Head of caudate nucleus (tissue), 42 donors: Measurements from ENCODE around the gene NABP1.

Source experiments
- DNase-seq, 42 donors: peaks; one replicate each; pipeline versions ENCODE4 v3.0.0 to v3.0.0-alpha.2; 2020 to 2021; ENCODE audit warnings: mixed read lengths in 7 of 42
- intact Hi-C: fragments of 100-400 bp; cut with DNase I; formaldehyde crosslinking; loops from one replicate; pipeline ENCODE4 v1.15.0; 2022

Gene NABP1

DNA sequence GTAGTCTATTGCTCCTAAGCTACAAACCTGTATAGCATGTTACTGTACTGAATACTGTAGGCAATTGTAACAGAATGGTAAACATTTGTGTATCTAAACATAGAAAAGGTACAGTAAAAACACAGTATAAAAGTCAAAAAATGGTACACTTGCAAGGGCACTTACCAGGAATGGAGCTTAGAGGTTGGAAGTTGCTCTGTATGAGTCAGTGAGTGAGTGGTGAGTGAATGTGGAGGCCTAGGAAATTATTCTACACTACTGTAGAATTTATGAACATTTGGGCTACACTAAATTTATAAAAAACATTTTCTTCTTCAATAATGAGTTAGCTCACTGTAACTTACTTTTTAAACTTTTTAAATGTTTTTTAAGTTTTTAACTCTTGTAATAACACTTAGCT, 19.0 kb downstream of the NABP1 start:
- intact Hi-C loops, result no loop called here
- no peak for DNase-seq

DNA sequence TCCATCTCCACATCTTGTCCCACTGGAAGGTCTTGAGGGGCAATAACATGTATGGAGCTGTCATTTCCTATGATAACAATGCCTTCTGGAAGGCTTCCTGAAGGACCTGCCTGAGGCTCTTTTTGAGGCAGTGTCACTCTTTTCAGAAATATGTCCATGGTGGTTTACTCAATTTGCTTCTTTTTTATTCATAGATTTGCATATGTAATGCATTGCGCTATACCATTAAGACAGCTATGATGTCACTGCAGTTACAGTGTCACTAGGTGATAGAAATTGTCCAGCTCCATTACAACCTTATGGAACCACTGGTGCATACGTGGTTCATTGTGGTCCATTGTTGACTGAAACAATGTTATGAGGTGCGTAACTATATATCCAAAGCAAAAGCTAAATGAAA, 19.9 kb downstream of the NABP1 start:
- intact Hi-C loops, result no loop called here
- no peak for DNase-seq

DNA sequence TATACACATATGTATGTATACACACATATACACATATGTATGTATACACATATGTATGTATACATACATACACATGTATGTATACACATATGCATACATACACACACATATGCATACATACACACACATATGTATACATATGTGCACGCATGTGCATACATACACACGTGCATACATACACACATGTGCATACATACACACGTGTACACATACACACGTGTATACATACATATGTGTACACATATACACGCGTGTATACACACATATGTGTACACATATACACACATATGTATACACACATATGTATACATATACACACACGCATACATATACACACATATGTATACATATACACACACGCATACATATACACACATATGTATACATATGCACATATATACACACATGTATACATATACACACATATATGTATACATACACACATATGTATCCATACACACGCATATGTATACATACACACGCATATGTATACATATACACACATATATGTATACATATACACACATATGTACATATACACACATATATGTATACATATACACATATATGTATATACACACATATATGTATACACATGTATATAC, 21.5 kb downstream of the NABP1 start:
- no peak for DNase-seq
- intact Hi-C loops, result no loop called here

DNA sequence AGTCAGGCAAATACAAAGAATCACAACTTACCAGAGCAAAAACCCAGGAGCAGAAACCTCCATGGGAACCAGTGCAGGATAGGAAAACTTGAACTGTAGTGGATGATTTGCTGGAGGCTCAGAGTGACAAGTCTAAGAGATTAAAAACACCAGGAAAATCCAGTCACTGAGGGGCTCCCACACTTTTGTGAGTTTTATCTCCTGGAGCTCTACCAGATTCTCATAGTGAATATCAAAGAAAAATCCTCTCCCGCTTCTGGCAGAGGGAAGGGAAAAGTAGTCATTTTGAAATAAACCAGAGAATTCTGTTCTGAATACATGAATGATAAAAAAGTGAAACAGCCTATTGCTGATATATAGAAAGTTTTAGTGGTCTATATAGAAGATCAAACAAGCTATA, 23.1 kb downstream of the NABP1 start:
- intact Hi-C loops, result no loop called here
- DNase-seq, result no peak

DNA sequence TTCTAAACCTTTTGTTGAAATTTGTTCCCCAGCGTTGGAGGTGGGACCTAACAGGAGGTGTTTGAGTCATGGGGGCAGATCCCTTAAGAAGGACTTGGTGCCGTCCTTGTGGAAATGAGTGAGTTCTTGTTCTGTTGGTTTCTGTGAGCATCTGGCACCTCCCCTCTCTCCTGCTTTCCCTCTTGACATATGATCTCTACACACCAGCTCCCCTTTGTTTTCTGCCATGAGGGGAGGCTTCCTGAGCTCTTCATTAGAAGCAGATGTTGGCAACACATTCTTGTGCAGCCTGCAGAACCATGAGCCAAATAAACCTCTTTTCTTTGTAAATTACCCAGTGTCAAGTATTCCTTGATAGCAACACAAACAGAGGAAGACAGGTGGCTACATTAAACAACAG, 23.8 kb downstream of the NABP1 start:
- DNase-seq, result no peak
- intact Hi-C loops, result no loop called here

DNA sequence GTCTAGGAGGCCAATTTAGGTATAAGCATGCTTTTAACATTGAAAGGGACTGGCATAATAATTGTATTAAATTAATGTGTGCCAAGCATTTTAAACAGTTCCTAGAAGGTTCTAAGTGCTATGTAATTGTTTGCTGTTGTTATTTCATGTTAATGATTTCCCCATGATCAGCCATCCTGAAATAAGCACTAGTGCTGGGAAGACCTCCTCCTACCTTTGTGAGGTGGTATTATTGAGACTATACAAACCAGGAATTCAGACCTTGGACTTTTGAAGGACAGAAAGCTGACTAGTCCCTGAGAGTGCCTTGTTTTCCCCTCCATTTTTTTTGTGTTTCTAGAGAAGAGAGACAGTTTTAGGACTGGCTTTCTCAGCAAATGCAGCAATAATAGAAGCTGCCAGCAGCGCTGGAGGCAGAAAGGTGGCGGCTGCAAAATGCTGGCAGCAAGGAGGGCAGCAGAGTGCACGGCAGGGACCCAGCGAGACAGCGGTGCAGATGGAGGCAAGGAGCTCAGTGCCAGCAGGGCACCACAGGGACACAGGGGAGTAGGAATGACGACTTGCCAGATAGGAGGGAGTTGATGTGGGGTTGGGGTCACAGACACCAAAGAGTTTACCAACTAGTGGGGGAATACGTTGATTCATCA, 25.3 kb downstream of the NABP1 start:
- DNase-seq, result peak in 2 of 42 donors; percentile 4 to 27
- intact Hi-C loops, result no loop called here

DNA sequence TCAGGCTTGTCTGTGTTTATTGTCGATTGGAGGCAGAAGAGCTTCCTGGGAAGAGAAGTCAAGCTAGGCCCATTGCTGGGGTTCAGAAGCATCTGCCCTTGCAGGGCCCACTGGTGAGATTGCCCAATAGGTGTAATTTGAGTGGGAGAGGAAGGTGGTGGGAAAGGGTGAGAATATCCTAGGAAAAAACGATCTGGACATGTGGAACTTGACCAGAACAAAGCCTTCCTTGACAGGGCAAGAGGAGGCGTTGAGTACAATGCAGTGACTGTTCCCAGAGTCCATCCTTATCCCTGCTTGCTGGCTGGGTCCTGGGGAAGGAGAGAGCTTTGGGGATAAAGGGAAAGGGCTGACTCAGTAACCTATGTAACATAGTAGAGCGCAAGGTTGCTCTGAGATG, 27.1 kb downstream of the NABP1 start:
- peak in 3 of 42 donors; percentile 15 to 30 (median 24) for DNase-seq
- intact Hi-C loops, result no loop called here

DNA sequence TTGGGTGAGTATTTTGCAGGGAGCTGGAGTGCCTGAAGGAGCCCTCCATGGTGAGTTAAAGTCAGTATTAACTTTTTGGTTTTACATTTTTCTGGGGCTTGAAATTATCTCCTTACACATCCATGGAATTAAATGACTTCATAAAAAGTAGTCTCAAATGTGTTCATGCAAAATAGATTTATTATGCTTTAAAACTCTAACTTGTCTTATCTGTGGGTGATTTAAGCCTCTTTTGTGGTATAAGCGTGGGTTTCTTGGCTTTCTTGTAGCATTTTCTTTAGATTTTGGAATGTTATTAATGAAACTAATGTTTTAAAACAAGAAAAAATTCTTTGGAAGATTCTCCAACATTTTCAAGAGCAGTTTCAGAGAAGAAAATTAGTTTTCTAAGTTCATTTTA, 27.8 kb downstream of the NABP1 start:
- DNase-seq, result no peak
- intact Hi-C loops, result no loop called here

DNA sequence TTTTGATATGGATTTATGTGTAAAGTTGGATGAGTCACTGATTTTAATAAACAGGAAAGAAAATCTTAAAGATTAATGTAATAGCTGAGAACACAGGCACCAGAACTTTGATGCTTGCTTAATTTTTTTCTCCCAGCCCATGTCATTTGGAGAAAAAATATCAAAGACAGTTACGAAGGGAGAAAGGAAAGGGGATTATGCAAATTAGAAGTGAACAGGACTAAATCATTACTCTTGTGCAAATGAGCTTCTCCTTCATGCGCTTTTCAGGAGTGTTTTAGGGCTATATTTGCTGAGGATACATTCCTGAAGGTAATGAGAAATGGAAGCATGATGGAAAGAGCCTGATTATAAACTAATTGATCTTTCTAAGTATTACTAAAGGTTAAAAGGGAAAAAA, 28.9 kb downstream of the NABP1 start:
- DNase-seq, result no peak
- intact Hi-C loops, result no loop called here

DNA sequence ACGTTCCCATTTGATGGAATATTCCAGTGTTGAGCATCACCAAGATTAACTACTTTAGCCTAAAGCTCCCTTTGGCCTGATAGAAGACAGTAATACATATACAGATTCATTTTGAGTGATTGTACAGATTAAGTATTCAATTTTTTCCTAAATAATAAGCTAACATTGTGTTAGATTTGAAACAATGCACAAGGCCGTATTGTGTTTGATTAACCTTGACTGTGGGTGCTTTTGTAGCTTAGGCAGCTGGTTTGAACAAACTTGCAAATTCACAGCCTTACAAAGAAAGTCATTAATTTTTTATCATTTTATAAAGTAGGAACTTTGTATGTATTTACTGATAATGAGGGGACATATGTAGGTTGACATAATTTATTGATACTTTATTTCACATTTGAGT, 29.6 kb downstream of the NABP1 start:
- intact Hi-C loops, result no loop called here
- no peak for DNase-seq

DNA sequence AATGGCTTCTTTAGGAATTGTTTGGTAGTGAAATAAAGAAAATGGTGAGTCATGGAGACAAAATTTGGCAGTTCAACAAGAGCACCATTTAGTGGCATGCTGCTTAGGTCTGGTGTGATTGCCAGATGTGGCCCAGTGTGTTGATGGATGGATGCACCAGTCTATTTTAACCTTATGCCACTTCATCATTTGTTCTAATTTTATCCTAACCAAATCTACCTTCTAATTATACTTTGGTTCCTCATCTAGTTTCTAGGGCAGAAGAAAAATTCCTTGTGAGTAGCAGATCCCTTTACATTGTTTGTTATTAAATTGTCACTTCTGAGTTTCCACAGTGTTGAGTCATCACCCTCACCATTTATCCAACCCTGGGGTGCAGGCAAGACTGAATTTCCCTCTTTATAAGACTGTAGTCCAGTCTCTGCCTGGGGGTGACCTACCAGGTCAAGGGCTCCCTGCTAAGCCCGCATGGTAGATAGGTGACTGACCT, 32.5 kb downstream of the NABP1 start:
- intact Hi-C loops, result no loop called here
- no peak for DNase-seq

DNA sequence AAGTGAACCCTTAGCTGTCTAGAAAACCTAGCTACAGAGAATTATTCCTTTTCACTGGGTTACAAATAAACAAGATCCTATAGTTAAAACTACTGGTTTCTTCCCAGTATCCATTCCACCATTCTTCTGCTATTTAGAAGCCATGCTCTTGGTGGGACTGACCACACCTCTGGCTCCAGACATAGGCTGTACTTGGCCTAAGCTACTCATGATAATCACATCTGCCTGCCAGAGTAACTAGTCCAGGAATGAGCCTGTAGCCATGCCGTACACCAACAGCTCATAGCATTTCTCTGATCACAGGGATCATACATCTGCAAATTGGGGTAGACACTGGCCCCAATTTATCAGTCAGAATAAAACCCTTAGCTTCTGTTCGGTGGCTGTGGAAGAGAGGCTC, 33.7 kb downstream of the NABP1 start:
- intact Hi-C loops, result no loop called here
- no peak for DNase-seq

DNA sequence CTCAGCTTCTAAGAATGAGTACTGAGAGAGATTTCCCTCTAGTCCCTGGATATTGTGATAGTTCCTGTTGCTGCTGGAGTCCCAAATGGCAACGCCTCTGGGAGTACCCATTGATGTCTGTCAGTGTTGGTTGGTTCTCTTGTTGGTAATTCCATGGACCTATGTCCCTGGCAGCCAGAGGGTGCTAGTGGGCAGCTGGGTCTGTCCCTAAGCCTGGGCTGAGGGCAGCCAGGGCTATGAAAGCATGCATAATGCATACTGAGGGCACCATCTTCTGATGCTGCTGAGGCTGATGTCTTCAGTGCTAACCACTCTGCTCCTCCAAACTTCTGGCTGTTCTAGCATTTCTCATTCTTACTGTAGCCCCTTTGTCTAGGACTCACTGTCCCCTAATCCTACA, 35.9 kb downstream of the NABP1 start:
- no peak for DNase-seq
- intact Hi-C loops, result no loop called here

DNA sequence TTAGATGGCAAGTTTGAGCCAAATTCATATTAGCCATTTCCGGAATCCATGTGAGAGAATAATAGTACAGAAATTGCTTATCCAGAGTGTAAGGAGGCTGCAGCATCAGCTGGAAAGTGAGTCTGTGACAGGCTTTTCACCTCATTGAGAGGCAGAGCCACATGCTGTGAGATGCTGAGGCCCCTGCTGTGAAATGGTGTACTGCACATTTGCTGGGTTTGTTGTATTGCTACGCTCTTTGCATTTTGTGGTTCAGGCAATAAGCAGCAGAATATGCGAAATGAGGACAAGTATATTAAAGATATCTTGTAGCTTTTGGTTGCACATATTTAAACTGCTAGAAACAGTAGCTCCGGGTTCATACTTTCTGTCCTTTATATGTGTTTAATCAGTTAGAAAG, 37.0 kb downstream of the NABP1 start:
- intact Hi-C loops, result no loop called here
- no peak for DNase-seq

DNA sequence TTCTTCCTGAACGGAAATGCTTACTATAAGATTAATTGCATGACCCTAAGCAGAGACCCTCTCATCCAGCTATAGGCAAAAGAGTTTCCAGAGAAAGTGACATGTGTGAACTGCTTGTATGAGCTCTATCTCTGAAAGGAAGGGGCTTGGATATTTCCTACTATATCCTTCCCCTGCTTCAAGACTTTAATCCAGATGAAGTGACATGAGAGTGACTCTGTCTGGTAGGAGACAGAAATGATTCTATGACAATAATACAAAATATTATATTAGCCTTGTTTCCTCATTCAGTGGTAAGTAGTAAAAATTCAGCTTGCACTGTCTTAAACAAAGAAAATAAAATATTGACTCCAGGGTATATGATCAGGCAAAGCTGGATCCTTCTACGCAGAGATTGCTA, 37.5 kb downstream of the NABP1 start:
- intact Hi-C loops, result no loop called here

DNA sequence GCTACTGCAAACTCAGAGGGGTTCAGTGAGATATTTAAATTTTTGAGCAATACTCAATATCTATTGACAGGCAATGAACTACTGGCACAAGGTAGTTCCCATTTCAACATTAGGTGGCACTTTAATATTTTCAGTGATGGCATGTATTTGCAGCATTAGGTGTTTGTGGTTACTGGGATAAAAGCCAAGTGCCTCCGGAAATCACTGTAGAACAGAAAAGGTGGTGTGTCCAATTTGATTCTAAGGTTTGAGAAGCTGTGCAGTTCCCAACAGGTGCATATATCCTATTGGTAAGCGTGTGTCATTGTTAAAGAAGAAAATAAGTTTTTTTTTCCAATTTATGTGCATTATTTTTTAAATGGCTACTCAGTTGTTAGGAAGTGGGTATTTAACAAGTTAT, 41.3 kb downstream of the NABP1 start:
- no peak for DNase-seq
- intact Hi-C loops, result no loop called here

More for the DNA sequence above, 37.5 kb downstream of the NABP1 start:
- no peak for DNase-seq

DNA sequence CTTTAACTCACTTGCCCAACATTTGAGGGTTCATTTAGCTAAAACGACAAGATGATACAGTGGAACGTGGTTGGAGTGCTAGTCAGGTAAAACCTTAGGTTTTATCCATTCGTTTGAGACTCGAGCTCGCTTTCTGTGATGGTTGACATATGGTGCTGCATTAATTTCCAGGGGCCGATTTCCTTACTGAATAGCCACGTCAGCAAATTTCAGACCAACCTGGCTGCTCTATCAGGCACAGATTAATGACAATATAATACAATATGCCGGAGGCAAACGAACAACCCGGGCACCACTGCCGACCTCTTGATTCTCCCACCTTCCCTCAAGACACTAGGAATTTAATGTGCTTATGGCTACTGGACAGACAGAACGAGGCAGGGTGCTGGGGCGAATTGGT, 42.0 kb downstream of the NABP1 start:
- intact Hi-C loops, result no loop called here
- no peak for DNase-seq

DNA sequence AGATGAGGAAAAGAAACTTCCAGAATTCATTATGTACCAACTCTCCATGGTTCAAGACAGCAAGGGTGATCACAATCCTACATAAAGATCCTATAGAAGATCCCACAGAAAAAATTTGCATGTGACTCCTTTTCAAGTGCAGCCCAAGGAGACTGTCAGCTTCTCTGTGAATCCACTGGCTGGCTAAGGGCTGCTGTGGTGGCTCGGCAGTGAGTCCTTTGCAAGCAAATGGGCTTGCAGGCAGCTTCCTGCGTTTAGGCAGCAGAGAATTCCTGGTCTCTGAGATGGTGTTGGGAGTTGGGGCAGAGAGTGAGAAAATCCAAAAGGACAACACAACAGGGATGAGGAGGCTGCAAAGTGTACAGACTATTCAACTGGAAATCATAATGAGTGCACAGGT, 43.4 kb downstream of the NABP1 start:
- intact Hi-C loops, result no loop called here
- no peak for DNase-seq

DNA sequence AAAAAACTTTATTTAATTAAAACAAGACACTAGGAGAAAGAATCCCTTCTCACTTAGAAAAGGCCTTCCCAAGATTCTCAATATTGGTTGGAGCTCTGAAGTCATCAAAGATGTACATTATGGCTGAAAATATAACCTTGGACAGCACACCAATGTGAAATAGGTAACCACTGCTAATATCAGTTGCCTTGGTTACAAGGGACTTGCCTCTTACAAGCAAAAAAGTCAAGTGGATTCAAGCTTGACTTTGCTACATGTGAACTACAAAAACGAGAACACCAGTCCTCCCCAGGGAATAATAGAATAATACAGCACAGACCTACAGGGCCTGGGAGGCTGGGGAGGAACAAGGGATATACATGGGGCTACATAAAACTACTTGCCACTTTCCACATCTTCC, 46.1 kb downstream of the NABP1 start:
- intact Hi-C loops, result no loop called here
- no peak for DNase-seq

DNA sequence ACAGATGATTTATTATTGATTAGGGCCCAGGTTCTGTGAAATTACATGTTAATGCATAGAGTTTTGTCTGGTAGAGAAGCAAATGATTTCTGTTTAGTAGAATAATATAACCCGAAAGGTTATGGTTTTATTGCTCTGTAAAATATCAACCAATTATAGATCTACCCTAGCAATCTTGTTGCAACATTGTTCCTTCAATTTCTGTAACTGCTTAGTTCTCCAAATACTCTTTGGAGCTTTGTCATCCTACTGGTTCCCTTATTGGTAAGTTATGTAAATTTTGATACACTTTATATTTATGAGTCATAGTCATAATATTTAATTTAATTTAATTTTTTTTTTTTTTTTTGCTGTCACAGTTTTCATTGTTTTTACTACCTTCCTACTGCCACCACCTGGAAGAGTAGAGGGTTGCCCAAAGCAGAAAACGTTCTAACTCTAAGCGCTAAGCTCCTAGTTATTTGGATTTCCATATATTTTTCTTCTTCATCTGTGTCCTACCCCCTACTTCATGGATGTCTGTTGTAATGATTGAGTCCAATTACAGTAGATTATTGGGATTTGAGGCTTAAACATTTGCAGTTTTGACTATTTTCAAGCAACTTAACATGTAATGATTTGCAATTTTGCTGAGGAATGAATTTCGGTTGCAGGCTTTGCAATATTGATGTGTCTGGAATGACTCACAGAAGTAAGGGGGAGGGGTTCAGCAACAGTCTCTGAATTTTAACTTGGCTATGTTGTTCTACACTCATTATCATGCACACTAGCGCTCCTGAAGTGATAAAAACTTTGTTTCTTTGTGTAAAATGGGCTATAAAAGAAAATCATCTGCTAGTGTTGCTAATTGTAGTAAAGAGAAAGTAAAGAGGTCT, 51.1 kb downstream of the NABP1 start:
- intact Hi-C loops, result no loop called here
- DNase-seq, result no peak
